NOMO-1 (cell line): Measurements from ENCODE around the gene LGI4.
"Not testable (repeated sequence)": the region's sequence is repeated elsewhere in the genome, so short reads cannot be mapped to it uniquely, and the experiment has no call there.

Experiments
- DNase-seq, 2 experiments: peaks; one replicate each; lab custom pipeline; 2025; ENCODE audit not compliant: unreplicated experiment in 2 of 2; lab: John Stamatoyannopoulos, UW

Gene LGI4

GRCh38 chr19:35161434-35161743, 26.5 kb upstream of the LGI4 start:
- DNase-seq, result no peak

GRCh38 chr19:35160629-35161433, 26.0 kb upstream of the LGI4 start:
- no peak for DNase-seq

- no peak for DNase-seq
Observed at GRCh38 chr19:35159606-35160005, 24.7 kb upstream of the LGI4 start.

GRCh38 chr19:35157431-35157830, 22.6 kb upstream of the LGI4 start:
- no peak for DNase-seq

- DNase-seq, result no peak
Observed at GRCh38 chr19:35156673-35157014, 21.8 kb upstream of the LGI4 start.

GRCh38 chr19:35155981-35156672, 21.3 kb upstream of the LGI4 start:
- no peak for DNase-seq

GRCh38 chr19:35155441-35155840, 20.6 kb upstream of the LGI4 start:
- no peak for DNase-seq

GRCh38 chr19:35154525-35155406, 19.9 kb upstream of the LGI4 start, which contains the start of gene FXYD5:
Gene FXYD5 (plus strand): TSS chr19:35154735. CDS start chr19:35155551, 816 bp downstream.
- peak; percentile 76 to 77 for DNase-seq

GRCh38 chr19:35153701-35154524, 19.1 kb upstream of the LGI4 start:
- peak; percentile 66 to 70 for DNase-seq

- not testable (repeated sequence) for DNase-seq
Observed at GRCh38 chr19:35153129-35153522, 18.3 kb upstream of the LGI4 start.

GRCh38 chr19:35151273-35152065, 16.6 kb upstream of the LGI4 start:
- DNase-seq, result no peak

GRCh38 chr19:35150445-35150844, 15.6 kb upstream of the LGI4 start:
- DNase-seq, result no peak

GRCh38 chr19:35149463-35149862, 14.6 kb upstream of the LGI4 start:
- DNase-seq, result no peak

- no peak for DNase-seq
Observed at GRCh38 chr19:35146746-35147459, 12.0 kb upstream of the LGI4 start.

GRCh38 chr19:35144600-35145436, 10.0 kb upstream of the LGI4 start:
- DNase-seq, result no peak

- no peak for DNase-seq
Observed at GRCh38 chr19:35144259-35144599, 9.4 kb upstream of the LGI4 start.

- no peak for DNase-seq
Observed at GRCh38 chr19:35143818-35144217, 9.0 kb upstream of the LGI4 start.

- DNase-seq, result no peak
Observed at GRCh38 chr19:35143231-35143715, 8.4 kb upstream of the LGI4 start, which contains the start of gene FXYD7. Gene FXYD7 (plus strand): TSS chr19:35143255. CDS start chr19:35143334, 79 bp downstream.
